Kidney tubule cell (primary cell): ENCODE data around the gene AMFR.
A peak's percentile ranks its signal among the peaks of the same experiment; 100 is the strongest.
"Not testable (repeated sequence)": the region's sequence is repeated elsewhere in the genome, so short reads cannot be mapped to it uniquely, and the experiment has no call there.

ENCODE experiments used
- DNase-seq: peaks from one replicate; pipeline ENCODE4 v3.0.0-alpha.2; 2018; ENCODE audit warnings: low spot score

AMFR gene

GRCh38 chr16:56388209-56388608, 37.1 kb downstream of the AMFR start:
- peak; percentile 27 for DNase-seq

DNA sequence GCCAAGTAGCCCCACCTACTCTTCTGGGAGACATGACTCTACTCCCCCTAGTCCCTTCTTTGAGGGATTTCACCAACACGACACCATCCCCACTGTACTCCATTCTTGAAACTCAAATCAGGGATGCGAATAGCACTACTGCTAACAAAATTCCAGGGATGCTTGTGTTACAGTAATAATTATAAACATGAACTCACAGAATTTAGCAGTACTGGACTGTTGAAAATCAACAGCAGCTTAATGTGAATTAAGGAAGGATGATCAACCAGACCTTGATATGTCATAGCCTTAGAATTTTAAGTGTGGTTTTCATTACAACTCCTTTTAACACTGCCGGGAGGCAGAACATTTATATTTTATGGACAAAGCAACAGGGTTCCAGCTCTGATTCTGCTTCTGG, 37.9 kb downstream of the AMFR start:
- no peak for DNase-seq

- no peak for DNase-seq
Observed at GRCh38 chr16:56384074-56384721, 41.1 kb downstream of the AMFR start.

GRCh38 chr16:56382901-56383355, 42.4 kb downstream of the AMFR start:
- peak; percentile 86 for DNase-seq

GRCh38 chr16:56382459-56382858, 42.9 kb downstream of the AMFR start:
- no peak for DNase-seq

DNA sequence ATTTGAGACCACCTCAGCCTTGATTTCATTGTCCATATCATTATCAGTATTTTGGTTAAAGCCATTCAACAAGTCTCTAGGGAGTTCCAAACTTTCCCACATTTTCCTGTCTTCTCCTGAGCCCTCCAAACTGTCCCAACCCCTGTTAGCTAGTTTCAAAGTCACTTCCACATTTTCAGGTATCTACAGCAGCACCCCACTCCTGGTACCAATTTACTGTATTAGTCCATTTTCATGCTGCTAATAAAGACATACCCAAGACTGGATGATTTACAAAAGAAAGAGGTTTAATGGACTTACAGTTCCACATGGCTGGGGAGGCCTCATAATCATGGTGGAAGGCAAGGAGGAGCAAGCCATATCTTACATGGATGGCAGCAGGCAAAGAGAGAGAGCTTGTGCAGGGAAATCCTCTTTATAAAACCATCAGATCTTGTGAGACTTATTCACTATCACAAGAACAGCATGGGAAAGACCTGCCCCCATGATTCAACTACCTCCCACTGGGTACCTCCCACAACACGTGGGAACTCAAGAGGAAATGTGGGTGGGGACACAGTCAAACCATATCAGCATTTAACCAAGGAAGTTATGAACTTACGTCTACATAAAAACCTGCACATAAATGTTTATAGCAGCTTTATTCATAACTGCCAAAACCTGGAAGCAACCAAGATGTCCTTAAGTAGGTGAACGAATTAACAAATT, 44.4 kb downstream of the AMFR start:
- DNase-seq = not testable (repeated sequence)

DNA sequence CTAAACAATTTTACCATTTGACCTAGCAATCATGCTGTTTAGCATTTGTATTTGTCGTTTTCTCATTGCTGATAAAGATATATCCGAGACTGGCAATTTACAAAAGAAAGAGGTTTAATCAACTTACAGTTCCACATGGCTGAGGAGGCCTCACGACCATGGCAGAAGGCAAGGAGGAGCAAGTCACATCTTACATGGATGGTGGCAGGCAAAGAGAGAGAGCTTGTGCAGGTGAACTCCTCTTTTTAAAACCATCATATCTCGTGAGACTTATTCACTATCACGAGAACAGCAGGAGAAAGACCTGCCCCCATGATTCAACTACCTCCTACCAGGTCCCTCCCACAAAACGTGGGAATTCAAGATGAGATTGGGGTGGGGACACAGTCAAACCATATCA, 46.3 kb downstream of the AMFR start:
- DNase-seq = not testable (repeated sequence)

DNA sequence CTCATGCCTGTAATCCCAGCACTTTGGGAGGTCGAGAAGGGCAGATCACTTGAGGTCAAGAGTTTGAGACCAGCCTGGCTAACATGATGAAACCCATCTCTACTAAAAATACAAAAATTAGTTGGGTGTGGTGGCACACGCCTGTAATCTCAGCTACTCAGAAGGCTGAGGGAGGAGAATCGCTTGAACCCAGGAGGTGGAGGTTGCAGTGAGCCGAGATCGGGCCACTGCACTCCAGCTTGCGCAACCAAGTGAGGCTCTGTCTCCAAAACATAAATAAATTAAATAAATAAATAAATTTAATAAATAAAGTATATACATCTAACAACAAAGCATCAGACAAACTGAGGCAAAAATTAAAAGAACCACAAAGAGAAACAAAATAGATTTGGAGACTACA, 49.6 kb downstream of the AMFR start:
- DNase-seq = not testable (repeated sequence)

DNA sequence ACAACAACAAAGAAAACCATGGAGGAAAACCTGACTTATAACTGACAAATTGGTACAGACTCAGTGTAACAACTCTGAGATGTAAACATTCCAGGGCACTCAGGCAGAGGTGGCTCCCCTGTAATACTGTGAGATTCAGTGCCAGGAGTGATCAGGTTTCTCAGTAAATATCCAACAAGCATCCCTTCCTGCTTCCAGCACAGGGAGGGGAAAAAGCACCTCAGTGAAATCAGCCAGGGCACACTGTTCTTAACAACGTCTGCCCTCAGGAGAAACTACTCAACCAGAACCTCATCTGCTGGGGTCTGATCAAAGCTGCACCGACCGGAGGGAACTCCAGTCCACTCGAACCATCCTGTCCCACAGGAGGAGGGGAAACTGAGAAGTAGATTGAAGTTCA, 52.3 kb downstream of the AMFR start:
- DNase-seq = no peak

DNA sequence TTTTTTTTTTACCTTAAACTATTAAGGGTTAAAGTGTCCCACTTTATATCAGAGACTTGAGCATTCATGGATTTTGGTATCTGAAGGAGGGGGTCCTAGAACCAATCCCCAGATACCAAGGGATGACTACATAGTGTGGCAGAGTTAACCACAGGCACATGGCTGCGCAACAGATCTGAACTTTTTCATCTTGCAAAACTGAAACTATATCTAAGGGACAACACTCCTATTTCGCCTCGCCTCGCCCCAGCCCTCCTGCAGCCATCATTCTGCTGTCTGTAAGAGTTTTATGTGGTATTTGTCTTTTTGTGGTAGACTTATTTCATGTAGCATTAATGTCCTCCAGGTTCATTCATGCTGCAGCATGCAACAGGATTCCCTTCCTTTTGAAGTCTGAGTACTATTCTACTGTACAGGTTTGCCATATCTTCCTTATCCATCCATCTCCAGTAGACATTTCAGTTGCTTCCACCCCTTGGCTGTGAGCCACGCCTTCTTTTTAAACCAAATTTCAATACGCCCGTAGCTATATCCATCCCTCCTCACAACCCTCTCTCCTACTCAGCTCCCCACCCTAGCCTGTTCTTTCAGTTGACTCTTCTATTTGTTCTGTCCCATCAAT, 53.2 kb downstream of the AMFR start:
- no peak for DNase-seq

- DNase-seq = no peak
Observed at GRCh38 chr16:56371660-56371937, 53.7 kb downstream of the AMFR start.

GRCh38 chr16:56370875-56371659, 54.3 kb downstream of the AMFR start:
- peak; percentile 36 for DNase-seq

DNA sequence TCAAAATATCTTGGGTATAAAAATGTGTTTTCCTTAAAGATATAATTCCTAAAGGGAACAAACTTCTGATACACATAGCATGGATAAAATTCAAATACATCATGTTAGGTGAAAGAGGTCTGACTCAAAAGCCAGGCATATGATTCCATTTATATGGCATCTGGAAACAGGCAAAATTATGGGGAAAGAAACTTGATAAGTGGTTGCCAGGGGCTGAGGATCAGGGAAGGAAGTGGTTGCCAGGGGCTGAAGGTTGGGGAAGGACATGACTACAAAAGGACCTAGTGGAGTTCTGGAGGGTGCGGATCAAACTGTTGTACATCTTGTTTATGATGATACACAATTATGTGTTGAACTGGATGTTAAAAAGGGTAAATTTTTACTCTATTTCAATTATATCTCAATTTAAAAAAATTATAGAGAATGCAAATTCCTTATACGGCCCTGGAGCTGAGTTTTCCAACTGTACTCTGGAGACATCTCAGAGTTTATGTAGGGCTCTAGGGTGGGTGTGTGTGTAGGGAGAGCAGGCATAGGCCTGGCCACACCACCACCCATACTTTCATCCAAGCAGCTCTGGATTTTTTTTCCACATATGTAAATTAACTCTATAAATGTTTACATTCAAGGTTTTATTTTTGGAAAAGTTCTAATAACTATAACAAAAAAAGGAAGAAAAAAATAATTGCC, 55.0 kb downstream of the AMFR start:
- DNase-seq = no peak

DNA sequence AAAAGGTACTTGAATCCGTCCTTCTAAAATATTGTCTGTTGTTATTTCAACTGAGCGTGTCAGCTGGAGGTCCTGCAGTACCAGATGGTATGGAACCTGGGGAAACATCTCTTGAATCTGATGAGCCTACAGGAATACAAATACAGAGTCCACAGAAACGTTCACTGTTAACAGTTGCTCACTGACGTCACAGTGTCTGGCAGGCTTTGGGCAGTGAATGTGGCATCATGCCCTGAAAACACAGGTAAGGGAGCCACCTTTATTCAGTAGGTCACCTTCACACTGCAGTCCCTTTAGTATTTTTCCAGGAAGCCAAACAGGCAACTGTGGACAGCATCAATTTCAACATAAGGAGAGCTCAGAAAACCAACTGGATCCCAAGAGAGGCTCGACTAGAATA, 56.1 kb downstream of the AMFR start:
- no peak for DNase-seq

GRCh38 chr16:56368545-56368944, 56.8 kb downstream of the AMFR start:
- DNase-seq = no peak

- DNase-seq = no peak
Observed at GRCh38 chr16:56367764-56368163, 57.6 kb downstream of the AMFR start.

- DNase-seq = no peak
Observed at GRCh38 chr16:56366945-56367344, 58.4 kb downstream of the AMFR start.

- no peak for DNase-seq
Observed at GRCh38 chr16:56365552-56365951, 59.8 kb downstream of the AMFR start.

- no peak for DNase-seq
Observed at GRCh38 chr16:56364865-56365264, 60.5 kb downstream of the AMFR start.

DNA sequence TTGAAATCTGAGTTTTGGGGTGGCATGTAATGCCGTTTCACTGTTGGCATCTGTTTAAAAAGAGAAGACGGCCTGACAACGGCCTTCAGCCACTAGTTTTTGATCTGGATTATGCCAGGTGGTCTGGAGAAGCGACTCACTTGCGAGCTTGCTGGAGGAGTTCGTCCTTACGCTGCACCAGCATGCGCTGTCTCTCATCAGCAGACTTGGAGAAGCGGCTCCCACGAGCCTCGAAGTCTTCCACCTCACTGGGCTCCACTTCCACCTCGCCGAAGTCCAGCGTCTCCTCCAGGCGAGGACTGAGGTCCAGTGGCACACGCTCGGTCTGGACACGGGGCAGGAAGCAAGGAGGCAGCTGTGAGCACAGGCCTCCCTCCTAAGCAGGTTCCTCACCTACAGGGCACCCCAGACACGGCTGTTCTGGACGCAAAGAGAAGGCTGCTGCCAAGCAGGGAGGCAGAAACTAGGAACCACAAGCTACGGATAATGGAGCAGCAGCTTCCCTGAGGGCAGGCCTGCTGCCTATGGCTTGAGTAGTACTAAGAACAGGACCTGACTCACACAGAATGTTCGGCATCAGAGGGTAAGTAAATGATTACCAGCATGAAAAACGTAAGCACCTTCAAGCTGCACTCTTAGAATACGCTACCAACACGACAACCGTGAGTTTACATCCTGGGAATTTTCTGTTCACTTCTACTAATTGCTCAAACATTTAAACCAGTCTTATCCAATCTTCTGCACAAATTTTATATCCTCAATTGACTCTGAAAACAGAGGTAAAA, 61.4 kb downstream of the AMFR start:
- peak; percentile 73 for DNase-seq

DNA sequence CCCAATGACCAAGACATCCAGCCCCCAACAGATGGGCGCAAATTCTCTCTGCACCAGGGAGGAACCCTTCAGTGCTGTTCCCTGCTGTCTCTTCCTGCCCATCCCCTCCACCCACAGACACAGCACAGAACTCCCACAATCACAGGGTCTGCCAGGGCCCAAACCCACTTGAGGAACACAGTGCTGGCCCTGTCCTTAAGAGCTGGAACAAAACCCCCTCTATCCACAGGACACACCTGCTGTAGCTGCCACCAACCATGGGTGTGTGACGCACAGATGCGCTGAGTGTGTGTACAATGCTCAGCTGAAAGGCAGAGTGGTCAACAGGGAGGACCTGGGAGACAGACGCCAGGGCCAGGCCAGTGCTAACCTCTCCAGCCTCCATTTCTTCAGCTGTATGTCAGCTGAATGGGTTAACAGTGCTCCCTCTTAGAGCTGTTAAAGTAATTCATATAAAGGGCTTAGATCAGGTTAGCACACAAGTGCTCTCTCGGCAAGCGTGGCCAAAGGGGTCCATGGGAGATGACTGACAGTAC, 62.1 kb downstream of the AMFR start:
- DNase-seq = no peak
